Effector memory CD8-positive, alpha-beta T cell (primary cell): ENCODE measurements around the gene HSD17B11.
"Not testable (repeated sequence)": the region's sequence is repeated elsewhere in the genome, so short reads cannot be mapped to it uniquely, and the experiment has no call there.

ENCODE experiments used
- ATAC-seq: fragments of 150-1000 bp; cut with Tn5 transposase; replicated peaks from 2 replicates; pipeline ENCODE4 v1.10.0; 2021; ENCODE audit warnings: mild to moderate bottlenecking, moderate library complexity
- DNase-seq, 3 experiments: peaks; one replicate each; pipeline ENCODE4 v3.0.0; 2021
- H3K27ac Mint-ChIP-seq, 2 donors: one replicate each; pipeline ENCODE4 v1.8.0; 2022; ENCODE audit warnings: mild to moderate bottlenecking in 2 of 2, mixed read lengths in 2 of 2, moderate library complexity in 2 of 2
- H3K27me3 Mint-ChIP-seq, 2 donors: one replicate each; pipeline ENCODE4 v1.8.0; 2022; ENCODE audit warnings: mixed read lengths in 2 of 2
- H3K36me3 Mint-ChIP-seq: one replicate; pipeline ENCODE4 v1.8.0; 2022; ENCODE audit warnings: mild to moderate bottlenecking, moderate library complexity, mixed read lengths; ENCODE audit not compliant: insufficient read depth
- H3K4me1 Mint-ChIP-seq, 2 donors: one replicate each; pipeline ENCODE4 v1.8.0; 2022; ENCODE audit warnings: low read depth in 2 of 2, mixed read lengths in 2 of 2
- H3K4me3 Mint-ChIP-seq, 2 donors: one replicate each; pipeline ENCODE4 v1.8.0; 2022; ENCODE audit warnings: mild to moderate bottlenecking in 2 of 2, mixed read lengths in 2 of 2, moderate library complexity in 2 of 2
- H3K9me3 Mint-ChIP-seq, 2 donors: one replicate each; pipeline ENCODE4 v1.8.0; 2022; ENCODE audit warnings: mixed read lengths in 2 of 2
- total RNA-seq, 9 experiments: gene quantifications; one replicate each; lab custom pipeline; 2026; lab: John Stamatoyannopoulos, UW

The HSD17B11 gene, protein sequence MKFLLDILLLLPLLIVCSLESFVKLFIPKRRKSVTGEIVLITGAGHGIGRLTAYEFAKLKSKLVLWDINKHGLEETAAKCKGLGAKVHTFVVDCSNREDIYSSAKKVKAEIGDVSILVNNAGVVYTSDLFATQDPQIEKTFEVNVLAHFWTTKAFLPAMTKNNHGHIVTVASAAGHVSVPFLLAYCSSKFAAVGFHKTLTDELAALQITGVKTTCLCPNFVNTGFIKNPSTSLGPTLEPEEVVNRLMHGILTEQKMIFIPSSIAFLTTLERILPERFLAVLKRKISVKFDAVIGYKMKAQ
- total RNA-seq, result 8.2 to 60.1 (median 40.3) reads per million in 9 experiments

GRCh38 chr4:87390891-87391575, at the start of gene HSD17B11:
TSS of gene HSD17B11 (minus strand) at chr4:87391188. CDS start at chr4:87391070, 118 bp downstream.
- H3K9me3 Mint-ChIP-seq, result no peaks in the 10 kb centered on the region
- peak; percentile 68 to 73 (median 69) for DNase-seq
- no peaks in the 10 kb centered on the region for H3K27me3 Mint-ChIP-seq
- ATAC-seq, result peak; percentile 97
- H3K4me1 Mint-ChIP-seq, result peaks cover 36 to 50% of the 10 kb centered on the region in 2 donors
- H3K36me3 Mint-ChIP-seq, result peaks cover 7% of the 10 kb centered on the region
- peak within 1 kb of the TSS; percentile 93 to 95 for H3K4me3 Mint-ChIP-seq
- peak within 1 kb of the TSS; percentile 93 to 94 for H3K27ac Mint-ChIP-seq

DNA sequence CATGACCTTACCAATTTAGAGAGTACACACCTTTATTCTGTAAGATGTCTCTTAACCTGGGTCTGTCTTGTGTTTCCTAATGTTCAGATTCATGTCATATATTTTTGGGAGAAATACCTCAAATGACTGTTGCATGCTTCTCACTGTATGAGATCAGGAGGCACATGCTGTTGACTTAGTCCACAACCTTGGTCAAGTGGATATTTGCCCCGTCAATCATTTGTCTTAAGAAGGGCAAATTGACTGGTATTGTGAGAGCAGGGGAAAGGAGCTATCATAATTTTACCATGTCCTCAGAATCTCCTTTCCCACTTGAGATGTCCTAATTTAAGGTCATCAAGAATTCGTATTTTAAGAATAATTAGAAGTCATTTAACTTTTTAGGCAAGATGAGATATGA, 42.4 kb upstream of the HSD17B11 start:
- Mint-ChIP-seq H3K9me3 (no peaks in the 10 kb centered on the region), H3K4me1 (peaks cover 14 to 32% of the 10 kb centered on the region in 2 donors), H3K4me3 (no peak overlapping the region), H3K36me3 (peaks cover 24% of the 10 kb centered on the region), H3K27ac (no peak overlapping the region), H3K27me3 (no peaks in the 10 kb centered on the region)
- no peak for ATAC-seq
- no peak for DNase-seq

DNA sequence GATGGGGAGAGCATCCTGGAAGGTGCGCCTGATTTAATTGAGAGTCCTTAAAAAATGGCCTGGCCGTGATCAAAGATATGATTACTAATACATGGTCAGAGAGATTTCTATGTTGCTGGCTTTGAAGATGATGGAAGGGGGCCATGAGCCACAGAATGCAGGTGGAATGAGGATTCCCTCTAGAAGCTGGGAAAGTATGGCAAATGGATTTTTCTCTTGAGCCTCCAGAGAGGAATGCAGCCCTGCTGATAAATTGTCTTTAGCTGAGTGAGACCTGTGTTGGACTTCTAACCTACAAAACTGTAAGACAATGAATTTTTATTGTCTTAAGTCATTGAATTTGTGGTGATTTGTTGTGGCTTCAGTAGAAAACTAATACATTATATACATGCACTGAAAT, 39.0 kb upstream of the HSD17B11 start:
- Mint-ChIP-seq H3K4me3 (no peak overlapping the region), H3K9me3 (no peaks in the 10 kb centered on the region), H3K27me3 (no peaks in the 10 kb centered on the region), H3K36me3 (peaks cover 4% of the 10 kb centered on the region), H3K27ac (no peak overlapping the region), H3K4me1 (peaks cover 13 to 32% of the 10 kb centered on the region in 2 donors)
- DNase-seq, result no peak
- no peak for ATAC-seq

DNA sequence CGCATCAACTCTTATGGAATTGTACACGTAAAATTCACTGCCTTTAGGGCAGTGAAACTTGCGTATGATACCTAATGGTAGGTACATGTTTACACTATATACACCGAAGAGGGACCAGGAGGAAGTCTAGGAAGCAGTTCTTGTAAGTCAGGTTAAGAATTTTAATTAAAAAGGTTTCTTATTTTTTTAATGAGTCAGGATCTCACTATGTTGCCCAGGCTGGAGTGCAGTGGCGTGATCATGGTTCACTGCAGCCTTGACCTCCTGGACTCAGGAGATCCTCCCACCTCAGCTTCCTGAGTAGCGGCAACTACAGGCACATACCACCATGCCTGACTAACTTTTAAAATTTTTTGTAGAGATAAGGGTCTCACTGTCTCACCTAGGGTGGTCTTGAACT, 38.0 kb upstream of the HSD17B11 start:
- Mint-ChIP-seq H3K36me3 (no peaks in the 10 kb centered on the region), H3K27me3 (no peaks in the 10 kb centered on the region), H3K9me3 (no peaks in the 10 kb centered on the region), H3K27ac (no peak overlapping the region), H3K4me1 (peaks cover 18 to 38% of the 10 kb centered on the region in 2 donors), H3K4me3 (no peak overlapping the region)
- ATAC-seq (no peak), DNase-seq (no peak)

GRCh38 chr4:87427518-87427868, 36.5 kb upstream of the HSD17B11 start:
- H3K9me3 Mint-ChIP-seq, result no peaks in the 10 kb centered on the region
- no peaks in the 10 kb centered on the region for H3K27me3 Mint-ChIP-seq
- peaks cover 6% of the 10 kb centered on the region for H3K36me3 Mint-ChIP-seq
- ATAC-seq (no peak), DNase-seq (no peak)
- no peak overlapping the region for H3K4me3 Mint-ChIP-seq
- no peak overlapping the region for H3K27ac Mint-ChIP-seq
- H3K4me1 Mint-ChIP-seq, result peaks cover 19 to 37% of the 10 kb centered on the region in 2 donors

- no peak for ATAC-seq
- H3K4me3 Mint-ChIP-seq, result no peak overlapping the region
- H3K27me3 Mint-ChIP-seq, result no peaks in the 10 kb centered on the region
- peaks cover 10% of the 10 kb centered on the region for H3K36me3 Mint-ChIP-seq
- DNase-seq, result no peak
- no peak overlapping the region for H3K27ac Mint-ChIP-seq
- peaks cover 21 to 34% of the 10 kb centered on the region in 2 donors for H3K4me1 Mint-ChIP-seq
- no peaks in the 10 kb centered on the region for H3K9me3 Mint-ChIP-seq
Measured at GRCh38 chr4:87426865-87427517, 36.0 kb upstream of the HSD17B11 start.

GRCh38 chr4:87425711-87426110, 34.7 kb upstream of the HSD17B11 start:
- Mint-ChIP-seq H3K36me3 (peaks cover 14% of the 10 kb centered on the region), H3K4me3 (no peak overlapping the region), H3K27me3 (no peaks in the 10 kb centered on the region), H3K4me1 (peaks cover 19 to 28% of the 10 kb centered on the region in 2 donors), H3K27ac (no peak overlapping the region), H3K9me3 (no peaks in the 10 kb centered on the region)
- ATAC-seq (no peak), DNase-seq (no peak)

DNA sequence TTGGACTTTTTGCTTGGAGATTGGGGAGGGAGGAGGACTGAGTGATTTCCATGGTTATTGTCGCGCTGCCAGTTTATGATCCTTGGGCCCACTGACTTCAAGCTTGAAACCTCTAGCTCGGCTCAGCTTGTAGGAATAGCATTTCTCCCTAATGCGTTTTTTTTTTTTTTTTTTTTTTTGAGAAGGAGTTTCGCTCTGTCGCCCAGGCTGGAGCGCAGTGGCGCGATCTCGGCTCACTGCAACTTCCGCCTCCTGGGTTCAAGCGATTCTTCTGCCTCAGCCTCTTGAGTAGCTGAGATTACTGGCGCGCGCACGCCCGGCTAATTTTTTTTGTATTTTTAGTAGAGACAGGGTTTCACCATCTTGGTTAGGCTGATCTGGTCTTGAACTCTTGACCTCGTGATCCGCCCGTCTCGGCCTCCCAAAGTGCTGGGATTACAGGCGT, 33.1 kb upstream of the HSD17B11 start:
- Mint-ChIP-seq H3K27ac (peak overlapping the region; percentile 97 to 99), H3K4me1 (peaks cover 15% of the 10 kb centered on the region in 2 donors), H3K4me3 (peak overlapping the region; percentile 82 to 87), H3K36me3 (peaks cover 14% of the 10 kb centered on the region)
- not testable (repeated sequence) for H3K27me3 Mint-ChIP-seq, H3K9me3 Mint-ChIP-seq, DNase-seq, ATAC-seq

GRCh38 chr4:87423317-87424098, 32.5 kb upstream of the HSD17B11 start:
- Mint-ChIP-seq H3K36me3 (peaks cover 14% of the 10 kb centered on the region), H3K27ac (peak overlapping the region; percentile 97 to 99), H3K9me3 (no peaks in the 10 kb centered on the region), H3K4me3 (peak overlapping the region; percentile 82 to 87), H3K4me1 (peaks cover 15% of the 10 kb centered on the region in 2 donors), H3K27me3 (no peaks in the 10 kb centered on the region)
- ATAC-seq (no peak), DNase-seq (no peak)

DNA sequence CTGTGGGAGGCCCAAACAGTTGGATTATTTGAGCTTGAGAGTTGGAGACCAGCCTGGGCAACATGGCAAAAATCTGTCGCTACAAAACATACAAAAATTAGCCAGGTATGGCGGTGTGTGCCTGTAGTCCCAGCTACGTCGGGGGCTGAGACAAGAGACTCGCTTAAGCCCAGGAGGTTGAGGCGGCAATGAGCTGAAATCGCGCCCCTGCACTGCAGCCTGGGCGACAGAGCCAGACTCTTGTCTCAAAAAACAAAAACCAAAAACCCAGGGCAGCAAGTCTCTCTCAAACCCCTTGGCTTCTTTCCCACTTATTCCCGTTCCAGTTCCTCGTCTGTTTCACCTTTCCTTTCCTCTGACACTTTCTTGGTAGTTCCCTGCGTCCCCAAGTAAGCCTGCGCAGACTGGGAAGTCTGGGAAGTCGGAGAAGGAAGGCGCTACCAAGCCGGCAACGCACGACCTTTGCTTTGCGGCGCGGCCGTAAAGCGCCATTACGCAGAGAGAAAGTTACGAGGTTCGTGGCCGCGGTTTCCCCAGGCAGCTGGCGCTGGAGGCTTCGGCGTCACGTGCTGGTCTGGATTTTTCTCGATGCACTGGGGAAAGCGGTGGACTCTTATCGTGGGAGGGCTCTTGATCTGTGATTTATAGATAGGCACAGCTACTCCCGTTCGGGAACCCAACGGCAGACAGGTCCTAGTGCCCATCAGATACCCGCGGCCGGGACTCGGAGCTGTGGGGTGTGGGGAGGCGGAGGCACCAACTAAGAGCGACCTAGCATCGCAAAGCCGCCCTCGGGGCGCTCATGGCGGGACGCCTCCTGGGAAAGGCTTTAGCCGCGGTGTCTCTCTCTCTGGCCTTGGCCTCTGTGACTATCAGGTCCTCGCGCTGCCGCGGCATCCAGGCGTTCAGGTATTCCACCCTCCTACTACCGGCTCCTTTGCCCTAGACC, 31.4 kb upstream of the HSD17B11 start, which contains the start of gene NUDT9:
Gene NUDT9 (plus strand): TSS at position 470 of the 949 bp plus-strand sequence. CDS start 333 bp downstream, at position 803.
- ATAC-seq, result peak; percentile 87
- Mint-ChIP-seq H3K4me1 (peaks cover 15% of the 10 kb centered on the region in 2 donors), H3K27ac (peak within 1 kb of the TSS; percentile 97 to 99), H3K27me3 (no peaks in the 10 kb centered on the region), H3K36me3 (peaks cover 14% of the 10 kb centered on the region), H3K4me3 (peak within 1 kb of the TSS; percentile 82 to 87), H3K9me3 (no peaks in the 10 kb centered on the region)
- peak; percentile 82 to 90 (median 83) for DNase-seq

GRCh38 chr4:87420276-87420830, 29.4 kb upstream of the HSD17B11 start:
- peaks cover 14% of the 10 kb centered on the region for H3K36me3 Mint-ChIP-seq
- no peak overlapping the region for H3K27ac Mint-ChIP-seq
- H3K9me3 Mint-ChIP-seq, result no peaks in the 10 kb centered on the region
- H3K4me1 Mint-ChIP-seq, result peaks cover 15% of the 10 kb centered on the region in 2 donors
- no peak for DNase-seq
- no peak for ATAC-seq
- H3K27me3 Mint-ChIP-seq, result no peaks in the 10 kb centered on the region
- no peak overlapping the region for H3K4me3 Mint-ChIP-seq
